IMR-90 (cell line): ENCODE data around the gene OXLD1.

Experiments used
- BHLHE40 ChIP-seq: fragments of 150-350 bp; IDR thresholded peaks from 2 replicates; pipeline ENCODE4 v1.6.1; 2016; ENCODE audit warnings: mild to moderate bottlenecking, low read depth, low read length
- CEBPB ChIP-seq: IDR thresholded peaks from 2 replicates; pipeline ENCODE4 v1.6.1; 2012; ENCODE audit warnings: low read depth, low read length, improper control_type of control experiment
- CHD1 ChIP-seq: IDR thresholded peaks from 2 replicates; pipeline ENCODE4 v1.6.1; 2012; ENCODE audit warnings: low read depth, low read length, improper control_type of control experiment
- CTCF ChIP-seq: conservative IDR thresholded peaks from 2 replicates; pipeline ENCODE4 v1.5.1; 2012; ENCODE audit warnings: mild to moderate bottlenecking, low read depth, low read length, improper control_type of control experiment
- ELK1 ChIP-seq: fragments of 150-350 bp; IDR thresholded peaks from 2 replicates; pipeline ENCODE4 v1.6.1; 2016; ENCODE audit warnings: low read depth, mild to moderate bottlenecking, low read length, moderate library complexity, borderline replicate concordance
- MAZ ChIP-seq: IDR thresholded peaks from 2 replicates; pipeline ENCODE4 v1.6.1; 2012; ENCODE audit warnings: low read depth, mild to moderate bottlenecking, low read length, improper control_type of control experiment, moderate library complexity, borderline replicate concordance
- MXI1 ChIP-seq: IDR thresholded peaks from 2 replicates; pipeline ENCODE4 v1.6.1; 2012; ENCODE audit warnings: low read depth, mild to moderate bottlenecking, low read length, moderate library complexity, borderline replicate concordance
- POLR2A ChIP-seq: IDR thresholded peaks from 2 replicates; pipeline ENCODE4 v1.6.1; 2012; ENCODE audit warnings: mild to moderate bottlenecking, low read depth, low read length
- SMC3 ChIP-seq: fragments of 150-350 bp; IDR thresholded peaks from 2 replicates; pipeline ENCODE4 v1.6.1; 2016; ENCODE audit warnings: low read depth, mild to moderate bottlenecking, antibody characterized with exemption, low read length, moderate library complexity
- USF2 ChIP-seq: fragments of 150-350 bp; IDR thresholded peaks from 2 replicates; pipeline ENCODE4 v1.6.1; 2017; ENCODE audit warnings: mild to moderate bottlenecking, antibody characterized with exemption, low read length, low read depth

GRCh38 chr17:81707725-81708646 lies 41.6 kb upstream of the OXLD1 start:
- TF ChIP-seq CTCF = no peak
- no peak for TF ChIP-seq POLR2A
- TF ChIP-seq MXI1 = no peak
- no peak for TF ChIP-seq CHD1
- TF ChIP-seq CEBPB = no peak
- TF ChIP-seq MAZ = no peak
- TF ChIP-seq SMC3 = no peak
- no peak for TF ChIP-seq BHLHE40
- no peak for TF ChIP-seq USF2
- no peak for TF ChIP-seq ELK1
